K562 (cell line): ENCODE data around the gene PITPNB. TPM values are rescaled to one million over a fixed set of nuclear protein-coding genes. Genes with fewer than 3 reads are reported as not detected.

ENCODE experiments used
- ATAC-seq: fragments of 200-7000 bp; cut with Tn5 transposase; 3 replicates; pipeline ENCODE4 v1.9.1; 2020; ENCODE audit warnings: moderate library complexity
- BruUV-seq: library from RNA; stranded (reverse); fragments of 400-500 nt; replicated peaks from 2 replicates; lab custom pipeline; 2021; lab: Mats Ljungman, UMichigan
- CTCF ChIA-PET: fragments of 300-600 bp; formaldehyde crosslinking; extraction: SDS; loops from one replicate; lab custom pipeline; 2021; ENCODE audit warnings: low intra/inter-chr PET ratio; lab: Yijun Ruan, JAX
- POLR2A ChIA-PET: fragments of 300-600, 350-650 bp; sonication (Branson Sonifier 250); formaldehyde crosslinking; extraction: SDS; loops from one replicate; lab custom pipeline; 2021; ENCODE audit warnings: antibody characterized with exemption, inconsistent platforms; lab: Yijun Ruan, JAX
- DNase-seq, 4 experiments: peaks; one replicate each; pipeline versions ENCODE4 v3.0.0 to v3.0.0-alpha.2; 2011 to 2018; ENCODE audit warnings: low spot score in 3 of 4, mixed read lengths in 3 of 4; ENCODE audit errors: extremely low read depth in 1 of 4
- FAIRE-seq: peaks from 2 replicates; lab custom pipeline; 2011; peaks lifted over from hg19 to GRCh38; lab: Jason Lieb, UNC
- H2AFZ ChIP-seq: 2 replicates; pipeline ENCODE4 v1.6.0; 2011; ENCODE audit warnings: low read depth, low read length, control low read depth, inconsistent platforms
- H3K27ac ChIP-seq: fragments of 200-600 bp; 3 replicates; pipeline ENCODE4 v1.8.0; 2011; ENCODE audit warnings: low read depth, mild to moderate bottlenecking, control low read depth, inconsistent platforms, low read length, moderate library complexity, mixed read lengths; ENCODE audit errors: extremely low read depth
- H3K27me3 ChIP-seq, 2 experiments: fragments of 300-600 bp in 1 of 2; 2 replicates in 1 of 2; 3 replicates in 1 of 2; pipeline versions ENCODE4 v1.6.0 to v1.8.0; 2011; ENCODE audit warnings: inconsistent platforms in 2 of 2, low read length in 2 of 2, mild to moderate bottlenecking in 1 of 2, mixed read lengths in 1 of 2, moderate library complexity in 1 of 2; ENCODE audit not compliant: control insufficient read depth in 2 of 2, insufficient read depth in 2 of 2
- H3K36me3 ChIP-seq: fragments of 300-600 bp; 3 replicates; pipeline ENCODE4 v1.8.0; 2011; ENCODE audit warnings: mild to moderate bottlenecking, low read length, inconsistent platforms; ENCODE audit not compliant: control insufficient read depth, insufficient read depth
- H3K4me1 ChIP-seq, 2 experiments: fragments of 200-600 bp in 1 of 2; replicated peaks in 1 of 2; 2 replicates in 1 of 2; 3 replicates in 1 of 2; pipeline versions ENCODE4 v1.5.1 to v1.8.0; 2011; ENCODE audit warnings: inconsistent platforms in 2 of 2, low read length in 2 of 2, mild to moderate bottlenecking in 1 of 2, mixed read lengths in 1 of 2, moderate library complexity in 1 of 2; ENCODE audit not compliant: control insufficient read depth in 2 of 2, insufficient read depth in 2 of 2
- H3K4me2 ChIP-seq: 2 replicates; pipeline ENCODE4 v1.6.1; 2011; ENCODE audit warnings: low read length, control low read depth, inconsistent platforms, mixed read lengths; ENCODE audit not compliant: insufficient read depth
- H3K4me3 ChIP-seq: fragments of 200-600 bp; sonication (generic), shearing (Covaris generic); 2 replicates; pipeline ENCODE4 v1.5.1; 2016; ENCODE audit warnings: control low read depth, inconsistent platforms
- H3K79me2 ChIP-seq: fragments of 200-600 bp; 3 replicates; pipeline ENCODE4 v1.8.0; 2011; ENCODE audit warnings: low read length, inconsistent platforms; ENCODE audit not compliant: control insufficient read depth, insufficient read depth
- H3K9ac ChIP-seq, 2 experiments: 2 replicates each; pipeline versions ENCODE4 v1.6.0 to v1.6.1; 2011; ENCODE audit warnings: low read depth in 2 of 2, low read length in 2 of 2, control low read depth in 1 of 2, inconsistent platforms in 1 of 2, mild to moderate bottlenecking in 1 of 2, mixed read lengths in 1 of 2; ENCODE audit not compliant: insufficient read depth in 1 of 2
- H3K9me1 ChIP-seq: one replicate; pipeline ENCODE4 v1.6.0; 2011; ENCODE audit warnings: inconsistent platforms, mild to moderate bottlenecking, low read length, moderate library complexity; ENCODE audit not compliant: control insufficient read depth, insufficient read depth
- H3K9me3 ChIP-seq: replicated peaks from 2 replicates; pipeline ENCODE4 v1.5.1; 2011; ENCODE audit warnings: low read depth, low read length, inconsistent platforms; ENCODE audit not compliant: control insufficient read depth, insufficient read depth
- H4K20me1 ChIP-seq: replicated peaks from 2 replicates; pipeline ENCODE4 v1.6.1; 2011; ENCODE audit warnings: low read length, inconsistent platforms, mixed read lengths; ENCODE audit not compliant: control insufficient read depth, insufficient read depth
- HDAC2 ChIP-seq: fragments of 450-650 bp; IDR thresholded peaks from 2 replicates; pipeline ENCODE4 v1.6.1; 2016; ENCODE audit warnings: mild to moderate bottlenecking
- HNRNPLL ChIP-seq: fragments of 200-400 bp; formaldehyde crosslinking; IDR thresholded peaks from 2 replicates; pipeline ENCODE4 v1.6.1; 2017; ENCODE audit warnings: low read length, low read depth, mild to moderate bottlenecking; ENCODE audit not compliant: poor library complexity, severe bottlenecking
- LEF1 ChIP-seq: fragments of 450-650 bp; IDR thresholded peaks from 2 replicates; pipeline ENCODE4 v1.6.1; 2016; ENCODE audit warnings: mild to moderate bottlenecking
- RNF2 ChIP-seq: sonication (generic); IDR thresholded peaks from 2 replicates; pipeline ENCODE4 v1.6.1; 2016
- SLC30A9 ChIP-seq: fragments of 250-450 bp; sonication (Bioruptor Pico); IDR thresholded peaks from 2 replicates; pipeline ENCODE4 v1.8.0; 2022; ENCODE audit warnings: mild to moderate bottlenecking, moderate library complexity
- TBP ChIP-seq: optimal IDR thresholded peaks from 2 replicates; pipeline ENCODE3; 2011; ENCODE audit warnings: low read depth, low read length, improper control_type of control experiment
- ZKSCAN8 ChIP-seq: fragments of 200-800 bp; sonication (Bioruptor generic); IDR thresholded peaks from 2 replicates; pipeline ENCODE4 v1.6.1; 2016; ENCODE audit warnings: missing genetic modification characterization, missing compliant biosample characterization
- ZNF134 ChIP-seq: fragments of 250-450 bp; sonication (Bioruptor Pico); conservative IDR thresholded peaks from 2 replicates; pipeline ENCODE4 v1.4.0; 2020
- ZNF212 ChIP-seq: fragments of 450-650 bp; formaldehyde crosslinking; IDR thresholded peaks from 2 replicates; pipeline ENCODE4 v1.4.0; 2020; ENCODE audit warnings: mild to moderate bottlenecking
- ZNF282 ChIP-seq: sonication (generic); formaldehyde crosslinking; IDR thresholded peaks from 2 replicates; pipeline ENCODE4 v1.8.1; 2023; ENCODE audit warnings: missing genetic modification reagents
- ZNF384 ChIP-seq: IDR thresholded peaks from 2 replicates; pipeline ENCODE4 v1.6.1; 2012; ENCODE audit warnings: low read depth, low read length, improper control_type of control experiment
- ZNF699 ChIP-seq: fragments of 250-450 bp; sonication (Bioruptor Pico); IDR thresholded peaks from 2 replicates; pipeline ENCODE4 v1.8.0; 2021; ENCODE audit warnings: mild to moderate bottlenecking, moderate library complexity; ENCODE audit not compliant: insufficient replicate concordance
- WGBS: fragments of 100-300 bp; shearing (Covaris generic); methylation state at CpG from one replicate; pipeline ENCODE4 v1.1.6; 2016; ENCODE audit warnings: low coverage, mixed read lengths; ENCODE audit not compliant: insufficient coverage; ENCODE audit errors: missing lambda C conversion rate; 5-methylcytosine and 5-hydroxymethylcytosine counted together
- in situ Hi-C: fragments of 300-500 bp; cut with MboI; formaldehyde crosslinking; loops from 4 replicates; pipeline ENCODE4 v1.15.0; 2018; ENCODE audit warnings: inconsistent platforms, mixed read lengths
- intact Hi-C: fragments of 100-400 bp; cut with micrococcal nuclease; formaldehyde crosslinking; loops from 2 replicates; pipeline ENCODE4 v1.14.2; 2022
- polyA plus RNA-seq, 8 experiments: library from polyadenylated mRNA; depleted of rRNA in 4 of 8; stranded (reverse) in 5 of 8; unstranded in 3 of 8; fragments of >200 nt; fragmentation: Nextera tagmentation in 2 of 8; fragmentation: Illumina TruSeq in 1 of 8; extraction: Ambion mirVana in 2 of 8; extraction: Trizol in 1 of 8; gene quantifications; 2 replicates each; pipeline versions ENCODE4 v1.2.1 to v1.2.3, GENCODE V29; 2011 to 2014; ENCODE audit warnings: inconsistent platforms in 1 of 8, missing spikeins in 1 of 8
- total RNA-seq, 7 experiments: library from RNA; depleted of rRNA in 6 of 7; stranded (reverse); fragments of >200 nt in 6 of 7; fragmentation: Illumina TruSeq in 2 of 7; extraction: Trizol in 2 of 7; gene quantifications; 2 replicates each; pipeline versions ENCODE4 v1.2.1 to v1.2.3, GENCODE V29; 2011 to 2021; ENCODE audit warnings: low replicate concordance in 1 of 7
- TF ChIP-seq, protein P1 (sequence below): fragments of 250-450 bp; sonication (Bioruptor Pico); IDR thresholded peaks from 2 replicates; pipeline ENCODE4 v1.9.0; 2021; ENCODE audit warnings: mild to moderate bottlenecking, inconsistent platforms
- TF ChIP-seq, protein P2 (sequence below): sonication (generic); formaldehyde crosslinking; IDR thresholded peaks from 2 replicates; pipeline ENCODE4 v1.8.0; 2022; ENCODE audit warnings: mild to moderate bottlenecking, missing genetic modification reagents
- TF ChIP-seq, protein P3 (sequence below): fragments of 250-450 bp; sonication (Bioruptor Pico); IDR thresholded peaks from 2 replicates; pipeline ENCODE4 v1.5.0; 2022; ENCODE audit warnings: mild to moderate bottlenecking
- TF ChIP-seq, protein P4 (sequence below): fragments of 450-650 bp; IDR thresholded peaks from 2 replicates; pipeline ENCODE4 v1.6.1; 2016; ENCODE audit warnings: low read depth, mild to moderate bottlenecking, moderate library complexity
- TF ChIP-seq, protein P5 (sequence below): sonication (generic); formaldehyde crosslinking; IDR thresholded peaks from 2 replicates; pipeline ENCODE4 v1.8.1; 2022; ENCODE audit warnings: missing genetic modification reagents

PITPNB gene
- total and polyA plus RNA-seq, 9 of the 15 experiments (the other 6 are each of a cell fraction or from before 2014, with no cell fraction given) = 13.1 to 52.4 (median 34.7) TPM

DNA sequence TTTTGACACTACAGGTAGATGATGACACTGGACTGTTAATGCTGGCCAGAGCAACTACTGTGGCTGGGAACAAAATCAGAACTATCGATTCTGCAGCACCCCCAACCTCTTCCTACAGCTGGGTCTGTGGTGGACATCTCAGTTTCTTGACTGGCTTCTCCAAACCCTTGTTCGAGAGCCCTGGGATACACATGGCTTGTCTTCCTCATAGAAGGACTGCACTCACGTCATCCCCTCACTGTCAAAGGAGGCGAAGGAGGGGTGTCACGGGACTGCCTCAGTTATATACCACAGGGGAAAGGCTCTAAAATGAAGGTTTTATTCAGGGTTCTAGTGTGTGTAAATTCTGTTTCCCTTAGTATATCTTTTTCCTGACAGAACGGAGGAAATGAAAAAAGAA lies 44.9 kb downstream of the PITPNB start:
- no peak for ATAC-seq
- Histone ChIP-seq H2AFZ (no peak overlapping the region), H3K27me3 (no peaks in the 10 kb centered on the region), H3K36me3 (peaks cover 63% of the 10 kb centered on the region), H3K9me3 (no peaks in the 10 kb centered on the region), H3K9me1 (no peaks in the 10 kb centered on the region), H3K4me1 (no peaks in the 10 kb centered on the region), H3K9ac (no peak overlapping the region), H3K27ac (no peak overlapping the region), H3K4me2 (no peak overlapping the region), H3K79me2 (peaks cover 21% of the 10 kb centered on the region; the same call in 2 of the 3 replicates), H3K4me3 (no peak overlapping the region), H4K20me1 (no peaks in the 10 kb centered on the region)
- no peak for FAIRE-seq
- intact Hi-C loops (no loop called here), in situ Hi-C loops (no loop called here)
- ChIA-PET POLR2A (interaction anchor here (0.5 to 1.1 kb wide), 2 partner anchors 11 to 106 kb away, joined by 3 to 4 read pairs; no protein-coding TSS in a partner anchor), CTCF (no interaction called here)
- BruUV-seq = no TSS peak
- DNase-seq = no peak
- WGBS = 97% methylated on average over 5 of the region's 6 CpGs
- TF ChIP-seq ZNF282 (CRISPR knock-in tag) (no peak), ZNF134 (CRISPR knock-in tag) (no peak), ZNF699 (no peak), ZNF384 (no peak), HNRNPLL (no peak), TBP (no peak), ZNF212 (CRISPR knock-in tag) (no peak), ZKSCAN8 (CRISPR knock-in tag) (no peak), SLC30A9 (CRISPR knock-in tag) (no peak), LEF1 (no peak), RNF2 (no peak), HDAC2 (no peak)
- TF ChIP-seq, protein P1, sequence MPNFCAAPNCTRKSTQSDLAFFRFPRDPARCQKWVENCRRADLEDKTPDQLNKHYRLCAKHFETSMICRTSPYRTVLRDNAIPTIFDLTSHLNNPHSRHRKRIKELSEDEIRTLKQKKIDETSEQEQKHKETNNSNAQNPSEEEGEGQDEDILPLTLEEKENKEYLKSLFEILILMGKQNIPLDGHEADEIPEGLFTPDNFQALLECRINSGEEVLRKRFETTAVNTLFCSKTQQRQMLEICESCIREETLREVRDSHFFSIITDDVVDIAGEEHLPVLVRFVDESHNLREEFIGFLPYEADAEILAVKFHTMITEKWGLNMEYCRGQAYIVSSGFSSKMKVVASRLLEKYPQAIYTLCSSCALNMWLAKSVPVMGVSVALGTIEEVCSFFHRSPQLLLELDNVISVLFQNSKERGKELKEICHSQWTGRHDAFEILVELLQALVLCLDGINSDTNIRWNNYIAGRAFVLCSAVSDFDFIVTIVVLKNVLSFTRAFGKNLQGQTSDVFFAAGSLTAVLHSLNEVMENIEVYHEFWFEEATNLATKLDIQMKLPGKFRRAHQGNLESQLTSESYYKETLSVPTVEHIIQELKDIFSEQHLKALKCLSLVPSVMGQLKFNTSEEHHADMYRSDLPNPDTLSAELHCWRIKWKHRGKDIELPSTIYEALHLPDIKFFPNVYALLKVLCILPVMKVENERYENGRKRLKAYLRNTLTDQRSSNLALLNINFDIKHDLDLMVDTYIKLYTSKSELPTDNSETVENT (CRISPR knock-in tag) = no peak
- TF ChIP-seq, protein P2, sequence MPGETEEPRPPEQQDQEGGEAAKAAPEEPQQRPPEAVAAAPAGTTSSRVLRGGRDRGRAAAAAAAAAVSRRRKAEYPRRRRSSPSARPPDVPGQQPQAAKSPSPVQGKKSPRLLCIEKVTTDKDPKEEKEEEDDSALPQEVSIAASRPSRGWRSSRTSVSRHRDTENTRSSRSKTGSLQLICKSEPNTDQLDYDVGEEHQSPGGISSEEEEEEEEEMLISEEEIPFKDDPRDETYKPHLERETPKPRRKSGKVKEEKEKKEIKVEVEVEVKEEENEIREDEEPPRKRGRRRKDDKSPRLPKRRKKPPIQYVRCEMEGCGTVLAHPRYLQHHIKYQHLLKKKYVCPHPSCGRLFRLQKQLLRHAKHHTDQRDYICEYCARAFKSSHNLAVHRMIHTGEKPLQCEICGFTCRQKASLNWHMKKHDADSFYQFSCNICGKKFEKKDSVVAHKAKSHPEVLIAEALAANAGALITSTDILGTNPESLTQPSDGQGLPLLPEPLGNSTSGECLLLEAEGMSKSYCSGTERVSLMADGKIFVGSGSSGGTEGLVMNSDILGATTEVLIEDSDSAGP (CRISPR knock-in tag) = no peak
- TF ChIP-seq, protein P3, sequence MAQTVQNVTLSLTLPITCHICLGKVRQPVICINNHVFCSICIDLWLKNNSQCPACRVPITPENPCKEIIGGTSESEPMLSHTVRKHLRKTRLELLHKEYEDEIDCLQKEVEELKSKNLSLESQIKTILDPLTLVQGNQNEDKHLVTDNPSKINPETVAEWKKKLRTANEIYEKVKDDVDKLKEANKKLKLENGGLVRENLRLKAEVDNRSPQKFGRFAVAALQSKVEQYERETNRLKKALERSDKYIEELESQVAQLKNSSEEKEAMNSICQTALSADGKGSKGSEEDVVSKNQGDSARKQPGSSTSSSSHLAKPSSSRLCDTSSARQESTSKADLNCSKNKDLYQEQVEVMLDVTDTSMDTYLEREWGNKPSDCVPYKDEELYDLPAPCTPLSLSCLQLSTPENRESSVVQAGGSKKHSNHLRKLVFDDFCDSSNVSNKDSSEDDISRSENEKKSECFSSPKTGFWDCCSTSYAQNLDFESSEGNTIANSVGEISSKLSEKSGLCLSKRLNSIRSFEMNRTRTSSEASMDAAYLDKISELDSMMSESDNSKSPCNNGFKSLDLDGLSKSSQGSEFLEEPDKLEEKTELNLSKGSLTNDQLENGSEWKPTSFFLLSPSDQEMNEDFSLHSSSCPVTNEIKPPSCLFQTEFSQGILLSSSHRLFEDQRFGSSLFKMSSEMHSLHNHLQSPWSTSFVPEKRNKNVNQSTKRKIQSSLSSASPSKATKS (CRISPR knock-in tag) = no peak
- TF ChIP-seq, protein P4, sequence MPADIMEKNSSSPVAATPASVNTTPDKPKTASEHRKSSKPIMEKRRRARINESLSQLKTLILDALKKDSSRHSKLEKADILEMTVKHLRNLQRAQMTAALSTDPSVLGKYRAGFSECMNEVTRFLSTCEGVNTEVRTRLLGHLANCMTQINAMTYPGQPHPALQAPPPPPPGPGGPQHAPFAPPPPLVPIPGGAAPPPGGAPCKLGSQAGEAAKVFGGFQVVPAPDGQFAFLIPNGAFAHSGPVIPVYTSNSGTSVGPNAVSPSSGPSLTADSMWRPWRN = no peak
- TF ChIP-seq, protein P5, sequence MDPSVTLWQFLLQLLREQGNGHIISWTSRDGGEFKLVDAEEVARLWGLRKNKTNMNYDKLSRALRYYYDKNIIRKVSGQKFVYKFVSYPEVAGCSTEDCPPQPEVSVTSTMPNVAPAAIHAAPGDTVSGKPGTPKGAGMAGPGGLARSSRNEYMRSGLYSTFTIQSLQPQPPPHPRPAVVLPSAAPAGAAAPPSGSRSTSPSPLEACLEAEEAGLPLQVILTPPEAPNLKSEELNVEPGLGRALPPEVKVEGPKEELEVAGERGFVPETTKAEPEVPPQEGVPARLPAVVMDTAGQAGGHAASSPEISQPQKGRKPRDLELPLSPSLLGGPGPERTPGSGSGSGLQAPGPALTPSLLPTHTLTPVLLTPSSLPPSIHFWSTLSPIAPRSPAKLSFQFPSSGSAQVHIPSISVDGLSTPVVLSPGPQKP = no peak
